ENCODE results near the gene MYL12B.

MYL12B gene

GRCh38 chr18:3286159-3286558 is 24.2 kb downstream of the MYL12B start:
- in situ Hi-C loops (cut with MboI; ENCODE audit: low pct_unique_long_range_greater_than_20kb, low sequenced_read_pairs, unreplicated experiment), result loop anchor here (10.0 kb wide), 1 partner anchor 169 kb away; the partner anchor contains the start of gene TGIF1
- no peak for DNase-seq (ENCODE audit: low spot score)
- TF ChIP-seq CTCF (IDR thresholded peaks at IDR 0.05; ENCODE audit: extremely low read depth, insufficient read depth, missing control alignments), result no peak

GRCh38 chr18:3293196-3293951 is 31.4 kb downstream of the MYL12B start:
- no peak for DNase-seq (ENCODE audit: low spot score)
- TF ChIP-seq CTCF (IDR thresholded peaks at IDR 0.05; ENCODE audit: extremely low read depth, insufficient read depth, missing control alignments), result no peak
- in situ Hi-C loops (cut with MboI; ENCODE audit: low pct_unique_long_range_greater_than_20kb, low sequenced_read_pairs, unreplicated experiment), result no loop called here

- no peak for DNase-seq (ENCODE audit: low spot score)
- TF ChIP-seq CTCF (IDR thresholded peaks at IDR 0.05; ENCODE audit: extremely low read depth, insufficient read depth, missing control alignments), result no peak
These were observed 32.6 kb downstream of the MYL12B start for GRCh38 chr18:3294435-3295080.

GRCh38 chr18:3297025-3297984 is 35.4 kb downstream of the MYL12B start:
- in situ Hi-C loops (cut with MboI; ENCODE audit: low pct_unique_long_range_greater_than_20kb, low sequenced_read_pairs, unreplicated experiment), result no loop called here
- TF ChIP-seq CTCF (IDR thresholded peaks at IDR 0.05; ENCODE audit: extremely low read depth, insufficient read depth, missing control alignments), result peak; percentile 80
- peak; percentile 53 for DNase-seq (ENCODE audit: low spot score)

More at GRCh38 chr18:3294435-3295080, 32.6 kb downstream of the MYL12B start:
- in situ Hi-C loops (cut with MboI; ENCODE audit: low pct_unique_long_range_greater_than_20kb, low sequenced_read_pairs, unreplicated experiment), result no loop called here

GRCh38 chr18:3304832-3305231 is 42.9 kb downstream of the MYL12B start:
- in situ Hi-C loops (cut with MboI; ENCODE audit: low pct_unique_long_range_greater_than_20kb, low sequenced_read_pairs, unreplicated experiment), result no loop called here
- no peak for DNase-seq (ENCODE audit: low spot score)

More at GRCh38 chr18:3304832-3305231, 42.9 kb downstream of the MYL12B start:
- no peak for TF ChIP-seq CTCF (IDR thresholded peaks at IDR 0.05; ENCODE audit: extremely low read depth, insufficient read depth, missing control alignments)

Data from GM13977 (cell line).